SKM-1 treated with dmso at 0.1 percent for 144 hours (cell line): ENCODE results near the gene DNAH2.

Source experiments
- DNase-seq: peaks from one replicate; lab custom pipeline; 2025; ENCODE audit not compliant: unreplicated experiment; lab: John Stamatoyannopoulos, UW

Gene DNAH2

GRCh38 chr17:7849130-7849750 is 131.7 kb downstream of the DNAH2 start:
- DNase-seq = no peak

GRCh38 chr17:7849751-7850504 is 132.4 kb downstream of the DNAH2 start:
- no peak for DNase-seq

- no peak for DNase-seq
Measured at GRCh38 chr17:7850701-7851437, 133.3 kb downstream of the DNAH2 start.

- peak; percentile 47 for DNase-seq
Measured at GRCh38 chr17:7851438-7852261, 134.1 kb downstream of the DNAH2 start.

- DNase-seq = no peak
Measured at GRCh38 chr17:7852262-7852670, 134.7 kb downstream of the DNAH2 start.

- no peak for DNase-seq
Measured at GRCh38 chr17:7852919-7853690, 135.6 kb downstream of the DNAH2 start.

- DNase-seq = no peak
Measured at GRCh38 chr17:7853691-7854038, 136.1 kb downstream of the DNAH2 start.

GRCh38 chr17:7854078-7854777 is 136.7 kb downstream of the DNAH2 start:
- DNase-seq = no peak

- DNase-seq = no peak
Measured at GRCh38 chr17:7854851-7855659, 137.5 kb downstream of the DNAH2 start, which contains the start of gene TMEM88. TMEM88 (plus strand) TSS chr17:7855066; CDS start chr17:7855075, 9 bp downstream.

GRCh38 chr17:7855660-7856010 is 138.1 kb downstream of the DNAH2 start:
- no peak for DNase-seq

- no peak for DNase-seq
Measured at GRCh38 chr17:7856011-7856810, 138.7 kb downstream of the DNAH2 start.

GRCh38 chr17:7856811-7857712 is 139.5 kb downstream of the DNAH2 start, which contains the start of gene NAA38:
NAA38 (minus strand) TSS chr17:7857559; CDS start chr17:7857463, 96 bp downstream.
- DNase-seq = peak; percentile 88

- DNase-seq = peak; percentile 66
Measured at GRCh38 chr17:7857713-7858521, 140.4 kb downstream of the DNAH2 start, which contains the start of gene CYB5D1. CYB5D1 (plus strand) TSS chr17:7858003; CDS start chr17:7858135, 132 bp downstream.

- no peak for DNase-seq
Measured at GRCh38 chr17:7858522-7858810, 140.9 kb downstream of the DNAH2 start.

- DNase-seq = no peak
Measured at GRCh38 chr17:7859028-7859427, 141.5 kb downstream of the DNAH2 start.

GRCh38 chr17:7862692-7863437 is 145.3 kb downstream of the DNAH2 start:
- no peak for DNase-seq
